Right renal cortex interstitium (tissue), 3 donors: Measurements from ENCODE around the gene FBXL14. TPM values are rescaled to one million over a fixed set of nuclear protein-coding genes. Genes with fewer than 3 reads are reported as not detected.
A peak's percentile ranks its signal among the peaks of the same experiment; 100 is the strongest.

Experiments used
- DNase-seq, 3 donors: peaks; one replicate each; pipeline ENCODE4 v3.0.0-alpha.2; 2013; ENCODE audit warnings: low read depth in 3 of 3, low spot score in 2 of 3
- polyA plus RNA-seq, 3 donors: library from polyadenylated mRNA; unstranded; fragments of 120-200 nt; gene quantifications; one replicate each; pipeline ENCODE4 v1.2.1, GENCODE V29; 2013; ENCODE audit not compliant: insufficient read length in 3 of 3

Gene FBXL14
- polyA plus RNA-seq, 3 donors = 10.7 to 12.4 (median 10.8) TPM

- DNase-seq = no peak
Measured at GRCh38 chr12:1595026-1595561, 713 bp upstream of the FBXL14 start.

- no peak for DNase-seq
Measured at GRCh38 chr12:1594006-1594260, 448 bp downstream of the FBXL14 start.

- no peak for DNase-seq
Measured at GRCh38 chr12:1593174-1594005, 991 bp downstream of the FBXL14 start.

GRCh38 chr12:1592444-1593173 lies 1.8 kb downstream of the FBXL14 start:
- no peak for DNase-seq

GRCh38 chr12:1591543-1591942 lies 2.8 kb downstream of the FBXL14 start:
- DNase-seq = no peak

GRCh38 chr12:1591034-1591433 lies 3.3 kb downstream of the FBXL14 start:
- no peak for DNase-seq

GRCh38 chr12:1590221-1590979 lies 4.0 kb downstream of the FBXL14 start:
- DNase-seq = no peak

GRCh38 chr12:1588575-1588947 lies 5.8 kb downstream of the FBXL14 start:
- no peak for DNase-seq

- DNase-seq = no peak
Measured at GRCh38 chr12:1587927-1588574, 6.3 kb downstream of the FBXL14 start.

GRCh38 chr12:1584326-1584725 lies 10.1 kb downstream of the FBXL14 start:
- DNase-seq = no peak

- DNase-seq = no peak
Measured at GRCh38 chr12:1583421-1584078, 10.8 kb downstream of the FBXL14 start.

- no peak for DNase-seq
Measured at GRCh38 chr12:1582709-1583050, 11.7 kb downstream of the FBXL14 start.

GRCh38 chr12:1581973-1582708 lies 12.2 kb downstream of the FBXL14 start:
- no peak for DNase-seq

GRCh38 chr12:1580526-1580925 lies 13.9 kb downstream of the FBXL14 start:
- DNase-seq = no peak

GRCh38 chr12:1579651-1580435 lies 14.5 kb downstream of the FBXL14 start:
- no peak for DNase-seq

GRCh38 chr12:1576410-1577241 lies 17.8 kb downstream of the FBXL14 start:
- DNase-seq = peak in 1 of 3 donors; percentile 73

- no peak for DNase-seq
Measured at GRCh38 chr12:1575408-1576401, 18.7 kb downstream of the FBXL14 start.
